HG03442 (cell line): ENCODE results near the gene ARHGEF17.

Experiments used
- ATAC-seq: cut with Tn5 transposase; IDR thresholded peaks from one replicate; pipeline ENCODE4 v1.9.1; 2021; ENCODE audit warnings: mild to moderate bottlenecking, moderate library complexity; ENCODE audit not compliant: unreplicated experiment

ARHGEF17 gene

GRCh38 chr11:73403541-73403940 is 95.5 kb downstream of the ARHGEF17 start:
- no peak for ATAC-seq

GRCh38 chr11:73404048-73404447 is 96.0 kb downstream of the ARHGEF17 start:
- no peak for ATAC-seq

GRCh38 chr11:73404506-73405145 is 96.5 kb downstream of the ARHGEF17 start:
- ATAC-seq = no peak

GRCh38 chr11:73405146-73405510 is 97.1 kb downstream of the ARHGEF17 start:
- no peak for ATAC-seq

- ATAC-seq = no peak
Observed at GRCh38 chr11:73406131-73406530, 98.1 kb downstream of the ARHGEF17 start.

GRCh38 chr11:73406619-73407018 is 98.5 kb downstream of the ARHGEF17 start:
- ATAC-seq = no peak

- no peak for ATAC-seq
Observed at GRCh38 chr11:73409431-73409830, 101.4 kb downstream of the ARHGEF17 start.

GRCh38 chr11:73410627-73411026 is 102.6 kb downstream of the ARHGEF17 start:
- no peak for ATAC-seq

GRCh38 chr11:73411031-73411430 is 103.0 kb downstream of the ARHGEF17 start:
- no peak for ATAC-seq

GRCh38 chr11:73412308-73412707 is 104.2 kb downstream of the ARHGEF17 start:
- ATAC-seq = no peak

GRCh38 chr11:73413256-73413655 is 105.2 kb downstream of the ARHGEF17 start:
- ATAC-seq = no peak

- no peak for ATAC-seq
Observed at GRCh38 chr11:73414977-73415651, 107.0 kb downstream of the ARHGEF17 start.

GRCh38 chr11:73415854-73416615 is 108.0 kb downstream of the ARHGEF17 start:
- no peak for ATAC-seq

GRCh38 chr11:73416786-73417185 is 108.7 kb downstream of the ARHGEF17 start:
- no peak for ATAC-seq
